Measurements from ENCODE around the gene ANO4.

ANO4 gene

GRCh38 chr12:101045486-101046464 lies 251.2 kb downstream of the ANO4 start:
- no peak for TF ChIP-seq POLR2AphosphoS5 (IDR thresholded peaks at IDR 0.05; ENCODE audit: low read depth)
- TF ChIP-seq SPI1 (IDR thresholded peaks at IDR 0.05; ENCODE audit: borderline replicate concordance, low read depth), result no peak
- no peak for TF ChIP-seq CTCF (IDR thresholded peaks at IDR 0.05; ENCODE audit: insufficient read depth, low read length)
- no peak for TF ChIP-seq GABPA (IDR thresholded peaks at IDR 0.05; ENCODE audit: low read depth)
- no peak for TF ChIP-seq REST (IDR thresholded peaks at IDR 0.05; ENCODE audit: insufficient replicate concordance, low read depth)
- Histone ChIP-seq H3K27me3 (ENCODE audit: insufficient read depth, poor library complexity, severe bottlenecking) (no peaks in the 10 kb centered on the region), H3K4me3 (replicated peaks; ENCODE audit: insufficient read depth, low read length) (no peak overlapping the region), H3K27ac (replicated peaks) (no peak overlapping the region)
- DNase-seq (ENCODE audit: low read depth in 1 of 2, low spot score in 1 of 2), result no peak

GRCh38 chr12:101047652-101048051 lies 253.1 kb downstream of the ANO4 start:
- TF ChIP-seq REST (IDR thresholded peaks at IDR 0.05; ENCODE audit: insufficient replicate concordance, low read depth), result no peak
- no peak for TF ChIP-seq CTCF (IDR thresholded peaks at IDR 0.05; ENCODE audit: insufficient read depth, low read length)
- TF ChIP-seq SPI1 (IDR thresholded peaks at IDR 0.05; ENCODE audit: borderline replicate concordance, low read depth), result no peak
- TF ChIP-seq POLR2AphosphoS5 (IDR thresholded peaks at IDR 0.05; ENCODE audit: low read depth), result no peak
- Histone ChIP-seq H3K4me3 (replicated peaks; ENCODE audit: insufficient read depth, low read length) (no peak overlapping the region), H3K27ac (replicated peaks) (no peak overlapping the region), H3K27me3 (ENCODE audit: insufficient read depth, poor library complexity, severe bottlenecking) (no peaks in the 10 kb centered on the region)
- DNase-seq (ENCODE audit: low read depth in 1 of 2, low spot score in 1 of 2), result no peak

GRCh38 chr12:101050631-101051030 lies 256.1 kb downstream of the ANO4 start:
- DNase-seq (ENCODE audit: low read depth in 1 of 2, low spot score in 1 of 2), result no peak
- no peak overlapping the region for H3K27ac ChIP-seq (replicated peaks)
- TF ChIP-seq REST (IDR thresholded peaks at IDR 0.05; ENCODE audit: insufficient replicate concordance, low read depth) (no peak), GABPA (IDR thresholded peaks at IDR 0.05; ENCODE audit: low read depth) (no peak), SPI1 (IDR thresholded peaks at IDR 0.05; ENCODE audit: borderline replicate concordance, low read depth) (no peak), POLR2AphosphoS5 (IDR thresholded peaks at IDR 0.05; ENCODE audit: low read depth) (no peak), CTCF (IDR thresholded peaks at IDR 0.05; ENCODE audit: insufficient read depth, low read length) (no peak)

More at GRCh38 chr12:101050631-101051030, 256.1 kb downstream of the ANO4 start:
- Histone ChIP-seq H3K27me3 (ENCODE audit: insufficient read depth, poor library complexity, severe bottlenecking) (no peaks in the 10 kb centered on the region), H3K4me3 (replicated peaks; ENCODE audit: insufficient read depth, low read length) (no peak overlapping the region)

Measured in HL-60 (cell line).